Lung (tissue), 12 donors: Measurements from ENCODE around the gene SLC36A1. TPM values are rescaled to one million over a fixed set of nuclear protein-coding genes. Genes with fewer than 3 reads are reported as not detected.
"Not testable (repeated sequence)": the region's sequence is repeated elsewhere in the genome, so short reads cannot be mapped to it uniquely, and the experiment has no call there.

ENCODE experiments used
- ATAC-seq: fragments of 200-7000 bp; cut with Tn5 transposase; one replicate; pipeline ENCODE4 v1.9.1; 2020; ENCODE audit warnings: moderate number of reproducible peaks; ENCODE audit not compliant: insufficient read depth, low FRiP score
- DNase-seq, 3 donors: peaks; one replicate each; pipeline ENCODE4 v3.0.0-alpha.2; 2013 to 2017
- H3K27ac ChIP-seq, 2 donors: one replicate each; pipeline ENCODE4 v1.5.1; 2013; ENCODE audit warnings: mild to moderate bottlenecking in 2 of 2, moderate library complexity in 2 of 2, control low read depth in 1 of 2, inconsistent platforms in 1 of 2, low read depth in 1 of 2, low read length in 1 of 2
- H3K27me3 ChIP-seq, 3 donors: one replicate each; pipeline ENCODE4 v1.5.1; 2013; ENCODE audit warnings: low read length in 2 of 3; ENCODE audit not compliant: control insufficient read depth in 3 of 3, insufficient read depth in 3 of 3
- H3K36me3 ChIP-seq, 4 donors: one replicate each; pipeline ENCODE4 v1.5.1; 2013; ENCODE audit warnings: low read length in 4 of 4, mild to moderate bottlenecking in 1 of 4, moderate library complexity in 1 of 4; ENCODE audit not compliant: control insufficient read depth in 4 of 4, insufficient read depth in 4 of 4
- H3K4me1 ChIP-seq, 5 donors: one replicate each; pipeline ENCODE4 v1.5.1; 2013; ENCODE audit warnings: low read length in 5 of 5, mild to moderate bottlenecking in 2 of 5, moderate library complexity in 1 of 5; ENCODE audit not compliant: control insufficient read depth in 5 of 5, insufficient read depth in 5 of 5
- H3K4me3 ChIP-seq: one replicate; pipeline ENCODE4 v1.5.1; 2013; ENCODE audit warnings: mild to moderate bottlenecking, control low read depth, moderate library complexity
- H3K9ac ChIP-seq, 2 donors: one replicate each; pipeline ENCODE4 v1.5.1; 2013; ENCODE audit warnings: low read length in 2 of 2, control low read depth in 1 of 2; ENCODE audit not compliant: insufficient read depth in 1 of 2
- H3K9me3 ChIP-seq, 4 donors: one replicate each; pipeline ENCODE4 v1.5.1; 2013; ENCODE audit warnings: low read length in 3 of 4, mild to moderate bottlenecking in 1 of 4, moderate library complexity in 1 of 4; ENCODE audit not compliant: control insufficient read depth in 4 of 4, insufficient read depth in 3 of 4
- WGBS, 2 donors: extraction: QIAGEN DNeasy Blood & Tissue Kit; methylation state at CpG; one replicate each; pipeline ENCODE4 v1.1.7; 2013; 5-methylcytosine and 5-hydroxymethylcytosine counted together
- polyA plus RNA-seq, 2 donors: library from polyadenylated mRNA; stranded (reverse); fragments of 200-250 nt; gene quantifications; one replicate each; pipeline ENCODE4 v1.2.1, GENCODE V29; 2013
- total RNA-seq, 2 donors: library from RNA; depleted of rRNA in 1 of 2; stranded (reverse); fragments of >200 nt in 1 of 2; gene quantifications; one replicate each; pipeline ENCODE4 v1.2.1, GENCODE V29; 2014 to 2021
- TF ChIP-seq, protein P1 (sequence below): IDR thresholded peaks from 2 replicates; pipeline ENCODE4 v1.5.1; 2012; ENCODE audit warnings: mild to moderate bottlenecking; ENCODE audit errors: control extremely low read depth, extremely low read depth
- donor health status: control.
- donor health status: control.
- donor health status: Bipolar disorder and iron deficiency.
- donor health status: healthy.
- donor health status: DM: yes; HTN: yes; CAD: no.

The SLC36A1 gene
- total and polyA plus RNA-seq, 4 donors = 2.0 to 22.0 (median 9.9) TPM

DNA sequence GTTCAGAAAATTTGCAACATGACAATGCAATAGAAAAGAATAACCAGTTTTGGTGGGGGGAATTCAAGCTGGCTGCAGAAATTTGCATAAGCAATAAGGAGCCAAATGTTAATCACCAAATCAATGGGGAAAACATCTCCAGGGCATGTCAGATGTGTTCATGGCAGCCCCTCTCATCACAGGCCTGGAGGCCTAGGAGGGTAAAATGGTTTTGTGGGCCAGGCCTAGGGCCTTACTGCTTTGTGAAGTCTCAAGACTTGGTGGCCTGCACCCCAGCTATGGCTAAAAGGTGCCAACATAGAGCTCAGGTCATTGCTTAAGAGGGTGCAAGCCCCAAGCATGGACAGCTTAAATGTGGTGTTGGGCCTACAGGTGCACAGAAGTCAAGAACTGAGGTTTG, 29.7 kb upstream of the SLC36A1 start:
- TF ChIP-seq, protein P1, sequence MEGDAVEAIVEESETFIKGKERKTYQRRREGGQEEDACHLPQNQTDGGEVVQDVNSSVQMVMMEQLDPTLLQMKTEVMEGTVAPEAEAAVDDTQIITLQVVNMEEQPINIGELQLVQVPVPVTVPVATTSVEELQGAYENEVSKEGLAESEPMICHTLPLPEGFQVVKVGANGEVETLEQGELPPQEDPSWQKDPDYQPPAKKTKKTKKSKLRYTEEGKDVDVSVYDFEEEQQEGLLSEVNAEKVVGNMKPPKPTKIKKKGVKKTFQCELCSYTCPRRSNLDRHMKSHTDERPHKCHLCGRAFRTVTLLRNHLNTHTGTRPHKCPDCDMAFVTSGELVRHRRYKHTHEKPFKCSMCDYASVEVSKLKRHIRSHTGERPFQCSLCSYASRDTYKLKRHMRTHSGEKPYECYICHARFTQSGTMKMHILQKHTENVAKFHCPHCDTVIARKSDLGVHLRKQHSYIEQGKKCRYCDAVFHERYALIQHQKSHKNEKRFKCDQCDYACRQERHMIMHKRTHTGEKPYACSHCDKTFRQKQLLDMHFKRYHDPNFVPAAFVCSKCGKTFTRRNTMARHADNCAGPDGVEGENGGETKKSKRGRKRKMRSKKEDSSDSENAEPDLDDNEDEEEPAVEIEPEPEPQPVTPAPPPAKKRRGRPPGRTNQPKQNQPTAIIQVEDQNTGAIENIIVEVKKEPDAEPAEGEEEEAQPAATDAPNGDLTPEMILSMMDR = no peak
- H3K27ac ChIP-seq = no peak overlapping the region
- H3K9me3 ChIP-seq = peaks cover 0 to 15% (median 5%) of the 10 kb centered on the region in 4 donors
- H3K36me3 ChIP-seq = no peaks in the 10 kb centered on the region
- H3K27me3 ChIP-seq = no peaks in the 10 kb centered on the region
- DNase-seq (no peak), ATAC-seq (no peak)
- peaks cover 0 to 4% (median 0%) of the 10 kb centered on the region in 5 donors for H3K4me1 ChIP-seq
- H3K9ac ChIP-seq = no peak overlapping the region
- no peak overlapping the region for H3K4me3 ChIP-seq

DNA sequence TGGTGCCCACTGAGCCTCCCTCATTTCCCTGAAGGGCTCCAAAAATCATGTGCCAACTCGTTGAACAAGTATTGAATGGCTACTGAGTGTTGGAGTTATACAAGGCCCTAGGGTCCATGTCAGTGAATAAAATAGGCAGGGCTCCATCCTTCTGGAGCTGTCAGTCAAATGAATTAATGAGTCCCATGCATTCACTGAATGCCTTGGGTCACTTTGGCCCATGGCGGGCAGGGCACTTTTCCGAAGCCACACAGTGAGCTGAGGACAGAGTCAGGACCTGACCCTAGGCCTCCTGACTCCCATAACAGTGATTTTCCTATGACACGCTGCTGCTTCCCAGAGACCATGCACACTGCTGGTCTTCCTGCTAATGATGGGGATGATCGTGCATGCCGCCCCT, 27.3 kb upstream of the SLC36A1 start:
- Histone ChIP-seq H3K36me3 (no peaks in the 10 kb centered on the region), H3K9ac (no peak overlapping the region), H3K4me3 (no peak overlapping the region), H3K4me1 (no peaks in the 10 kb centered on the region), H3K9me3 (peaks cover 0 to 15% (median 5%) of the 10 kb centered on the region in 4 donors), H3K27me3 (no peaks in the 10 kb centered on the region), H3K27ac (no peak overlapping the region)
- WGBS, 2 donors = 89 to 92% methylated on average over 6 of the region's 6 CpGs
- TF ChIP-seq, protein P1 = no peak
- DNase-seq = no peak
- no peak for ATAC-seq

DNA sequence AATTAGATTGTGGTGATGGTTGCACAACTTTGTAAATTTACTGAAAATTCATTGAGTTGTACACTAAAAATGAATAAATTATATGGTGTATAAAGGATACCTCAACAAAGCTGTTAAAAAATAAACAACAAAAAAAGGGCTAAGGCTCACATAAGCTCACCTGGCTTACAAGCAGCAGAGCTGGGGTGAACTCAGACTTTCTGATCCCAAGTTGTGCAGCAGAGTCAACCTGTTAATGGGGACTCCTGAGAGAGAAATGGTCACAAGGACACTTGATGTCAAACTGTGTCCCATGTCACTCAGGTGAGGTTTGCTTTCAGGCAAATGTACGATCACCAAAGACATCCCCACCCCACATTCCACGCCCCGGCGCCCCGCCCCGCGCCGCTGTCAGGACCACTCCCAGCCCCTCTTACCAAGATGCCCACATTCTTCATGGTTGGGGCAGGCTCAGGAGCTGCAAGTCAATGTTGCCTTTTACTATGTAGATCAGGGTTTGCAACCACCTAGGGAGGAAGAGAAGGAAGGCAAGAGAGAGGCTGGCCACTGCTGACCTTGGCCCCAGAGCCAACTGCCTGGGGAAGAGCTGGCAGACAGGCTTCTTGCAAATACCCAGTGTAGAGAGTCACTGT, 22.4 kb upstream of the SLC36A1 start:
- no peak overlapping the region for H3K9ac ChIP-seq
- DNase-seq = no peak
- no peak overlapping the region for H3K27ac ChIP-seq
- H3K4me3 ChIP-seq = no peak overlapping the region
- H3K36me3 ChIP-seq = no peaks in the 10 kb centered on the region
- H3K4me1 ChIP-seq = no peaks in the 10 kb centered on the region
- WGBS, 2 donors = 38% methylated on average over 8 of the region's 8 CpGs
- H3K27me3 ChIP-seq = no peaks in the 10 kb centered on the region
- no peak for ATAC-seq
- TF ChIP-seq, protein P1 = no peak
- H3K9me3 ChIP-seq = peaks cover 0 to 3% (median 0%) of the 10 kb centered on the region in 4 donors

DNA sequence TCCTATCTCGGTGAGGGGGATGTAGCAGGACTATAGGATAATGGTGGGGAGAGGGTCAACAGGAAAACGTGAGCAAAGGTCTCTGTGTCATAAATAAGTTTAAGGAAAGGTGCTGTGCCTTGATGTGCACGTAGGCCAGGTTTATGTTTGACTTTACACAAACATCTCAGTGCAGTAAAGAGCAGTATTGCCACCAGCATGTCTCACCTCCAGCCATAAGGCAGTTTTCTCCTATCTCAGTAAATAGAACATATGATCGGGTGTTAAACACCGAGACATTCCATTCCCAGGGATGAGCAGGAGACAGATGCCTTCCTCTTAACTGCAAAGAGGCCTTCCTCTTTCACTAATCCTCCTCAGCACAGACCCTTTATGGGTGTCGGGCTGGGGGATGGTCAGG, 21.1 kb upstream of the SLC36A1 start:
- WGBS, 2 donors = 53 to 68% methylated on average over 6 of the region's 6 CpGs
- H3K27me3 ChIP-seq, H3K9me3 ChIP-seq, H3K4me3 ChIP-seq, DNase-seq, H3K4me1 ChIP-seq, H3K9ac ChIP-seq, H3K36me3 ChIP-seq, H3K27ac ChIP-seq, ATAC-seq: not testable (repeated sequence)
